Stimulated activated CD8-positive, alpha-beta memory T cell treated with anti-CD3 and anti-CD28 coated beads, Interleukin-12 subunit alpha, Interleukin-12 subunit beta, amount 100 ng/mL, for 24 hours (primary cell): Measurements from ENCODE around the gene IL1RAPL2.
"Not testable (repeated sequence)": the region's sequence is repeated elsewhere in the genome, so short reads cannot be mapped to it uniquely, and the experiment has no call there.

Experiments used
- DNase-seq: peaks from one replicate; pipeline ENCODE4 v3.0.0-alpha.2; 2020; ENCODE audit errors: extremely low read depth

Gene IL1RAPL2

DNA sequence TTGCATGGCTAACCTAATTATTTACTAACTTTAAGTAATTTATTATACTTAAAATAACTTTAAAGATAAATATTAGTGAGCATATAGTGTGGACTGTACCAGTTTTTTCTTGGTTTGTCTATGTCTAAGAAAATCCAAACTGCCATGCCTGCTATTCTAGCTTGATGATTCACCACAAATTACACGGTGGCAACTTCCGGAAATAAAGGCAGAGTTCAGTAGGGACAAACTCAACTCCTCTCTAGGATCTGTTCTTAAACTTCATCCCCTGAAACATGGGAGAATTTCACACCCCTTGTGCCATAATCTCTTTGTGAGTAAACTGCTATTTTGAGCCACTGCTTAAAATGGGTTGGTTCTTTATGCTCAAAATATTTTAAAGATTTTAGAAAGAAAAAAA lies 1042.7 kb downstream of the IL1RAPL2 start:
- DNase-seq = no peak

DNA sequence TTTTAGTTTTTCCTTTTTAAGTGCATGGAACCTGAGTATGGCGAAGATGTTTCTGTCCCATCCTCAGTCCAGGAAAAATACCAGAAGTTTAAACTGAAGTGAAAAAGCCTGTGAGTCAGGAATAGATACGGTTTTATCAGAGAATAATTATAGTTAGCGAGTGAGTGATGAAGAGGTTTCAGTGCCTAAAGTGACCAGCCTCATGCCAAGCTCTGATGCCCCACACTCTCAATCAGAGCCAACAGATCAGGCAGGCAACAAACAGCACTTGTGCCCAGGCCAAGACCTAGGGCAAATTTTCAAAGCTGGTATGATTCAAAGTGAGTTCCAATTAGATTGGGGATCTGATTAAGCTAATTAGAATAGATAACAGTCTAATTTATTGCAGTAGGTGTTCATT lies 1043.5 kb downstream of the IL1RAPL2 start:
- DNase-seq = no peak

DNA sequence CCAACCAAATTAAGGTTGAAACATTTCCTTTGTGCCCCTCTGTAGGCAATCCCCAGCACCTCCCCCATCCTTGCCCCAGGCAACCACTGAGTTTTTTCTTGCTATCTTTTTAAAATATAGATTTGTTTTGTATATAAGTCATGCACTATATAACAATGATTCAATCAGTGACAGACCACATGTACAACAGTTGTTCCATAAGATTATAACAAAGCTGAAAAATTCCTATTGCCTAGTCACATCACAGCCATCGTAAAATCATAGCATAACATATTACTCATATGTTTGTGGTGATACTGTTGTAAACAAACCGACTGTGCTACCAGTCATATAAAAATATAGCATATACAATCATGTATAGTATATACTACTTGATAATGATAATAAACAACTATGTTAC lies 1044.4 kb downstream of the IL1RAPL2 start:
- no peak for DNase-seq

DNA sequence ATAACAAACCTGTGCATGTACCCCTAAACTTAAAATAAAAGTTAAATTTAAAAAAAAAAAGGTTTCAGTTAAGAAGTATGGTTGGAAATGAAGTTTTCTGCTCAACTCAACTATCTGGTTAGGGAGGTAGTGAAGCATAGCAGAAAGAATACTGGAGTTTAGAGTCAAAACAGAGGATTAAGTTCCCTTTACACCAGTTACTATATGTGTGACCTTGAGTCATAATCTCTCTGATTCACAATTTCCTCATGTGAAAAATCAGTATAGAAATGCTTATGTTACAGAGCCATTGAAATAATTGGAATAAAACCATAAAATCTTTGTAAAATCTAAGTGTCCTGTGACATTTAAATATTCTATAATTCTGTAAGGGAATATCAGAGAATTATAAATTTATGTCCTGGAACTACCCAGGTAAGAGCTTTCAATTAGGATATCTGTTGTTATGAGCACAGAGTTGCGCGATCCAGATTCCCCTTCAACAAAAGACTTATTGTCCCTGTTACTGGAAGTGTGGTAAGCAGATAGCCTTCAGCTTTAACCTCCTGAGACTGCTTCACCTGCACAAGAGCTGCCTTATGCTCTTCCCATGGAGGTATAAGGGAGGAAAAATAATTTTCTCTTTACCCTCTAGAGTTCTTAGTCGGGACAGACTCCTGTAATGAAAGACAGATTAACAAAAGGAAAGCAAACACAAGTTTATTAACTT lies 1052.5 kb downstream of the IL1RAPL2 start:
- no peak for DNase-seq

DNA sequence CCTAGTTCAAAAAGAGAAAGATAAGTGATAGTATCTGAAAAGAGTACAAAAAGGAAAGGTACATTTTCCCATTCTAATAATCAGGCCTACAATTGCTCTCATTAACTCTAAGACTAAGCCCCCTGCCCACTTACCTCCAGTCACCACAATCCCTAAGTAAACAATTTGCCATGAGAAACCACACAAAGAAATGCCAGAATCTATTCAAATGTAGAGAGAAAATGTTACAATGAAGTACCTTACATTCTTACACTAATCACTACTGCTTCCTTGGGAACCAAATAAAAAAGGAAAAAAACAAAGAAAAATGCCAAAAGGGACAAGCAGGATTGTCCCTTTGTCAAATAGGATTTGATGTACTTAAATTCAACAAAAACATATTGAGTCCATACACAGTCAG lies 1068.2 kb downstream of the IL1RAPL2 start:
- no peak for DNase-seq

DNA sequence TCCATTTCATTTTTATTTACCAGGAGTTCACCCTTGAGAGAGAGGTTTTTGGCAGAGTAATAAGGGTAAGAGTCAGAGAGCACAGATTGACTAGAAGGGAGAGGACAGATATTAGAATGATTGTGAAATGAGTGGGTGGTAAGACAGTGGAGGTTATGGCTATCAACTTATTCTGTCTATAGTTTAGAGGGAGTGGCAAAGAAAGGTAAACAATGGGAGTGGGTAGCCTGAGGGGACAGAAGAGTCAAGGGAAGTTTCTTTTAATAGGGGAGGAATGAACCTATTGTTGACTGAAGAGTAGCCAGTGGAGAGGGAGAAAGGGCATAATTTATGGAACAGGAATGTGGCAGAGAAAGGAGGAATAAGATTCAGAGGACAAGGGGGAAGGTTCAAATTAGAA lies 1069.8 kb downstream of the IL1RAPL2 start:
- no peak for DNase-seq

DNA sequence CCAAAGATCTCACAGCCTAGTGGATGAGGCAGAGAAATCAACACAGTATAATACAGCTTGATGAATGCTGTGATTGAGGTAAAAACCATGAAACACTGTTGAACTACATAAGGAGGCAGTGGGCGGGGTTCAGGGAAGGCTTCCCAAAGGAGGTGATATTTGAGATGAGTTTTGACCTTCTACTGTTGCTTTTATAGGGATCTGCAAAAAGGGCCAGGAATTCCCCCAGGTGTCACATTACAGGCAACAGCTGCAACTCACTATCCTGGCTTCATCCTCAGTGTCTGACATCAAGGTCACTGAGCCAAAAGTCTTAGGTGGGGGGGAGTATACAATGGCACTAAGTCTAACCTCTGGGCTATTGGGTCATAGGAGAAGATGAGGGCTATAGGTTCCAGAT lies 1070.7 kb downstream of the IL1RAPL2 start:
- DNase-seq = no peak

DNA sequence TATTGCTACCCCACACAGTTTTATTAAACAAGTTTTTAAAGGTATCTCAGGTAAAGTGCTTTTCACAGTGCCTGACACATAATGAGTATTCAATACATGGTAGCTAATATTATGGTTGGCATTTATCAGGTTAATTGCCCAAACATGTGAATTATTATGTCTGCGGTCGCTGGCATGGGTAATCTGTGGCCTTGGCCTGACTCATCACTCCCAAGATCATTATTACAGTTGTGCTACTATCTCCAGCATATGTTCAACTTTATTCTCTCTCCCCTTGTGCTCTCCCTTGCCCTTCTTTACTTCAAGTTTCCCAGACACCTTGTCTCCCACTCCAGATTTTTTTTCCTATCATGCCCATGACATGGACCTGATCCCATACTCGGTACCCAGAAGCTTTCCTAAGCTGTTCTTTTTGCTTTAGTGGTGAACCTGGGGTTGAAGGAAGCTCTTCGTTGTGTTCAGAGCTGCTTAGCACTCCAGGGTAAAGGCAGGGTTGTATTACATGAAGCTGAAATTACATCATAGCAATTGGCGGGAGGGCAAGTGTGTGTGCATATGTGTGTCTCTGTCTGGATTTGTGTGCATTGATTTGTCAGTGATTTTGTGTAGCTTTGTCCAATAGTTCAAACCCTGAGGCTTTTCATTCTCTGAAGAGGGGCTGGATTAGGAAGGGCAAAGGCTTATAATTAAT lies 1079.8 kb downstream of the IL1RAPL2 start:
- DNase-seq = no peak

DNA sequence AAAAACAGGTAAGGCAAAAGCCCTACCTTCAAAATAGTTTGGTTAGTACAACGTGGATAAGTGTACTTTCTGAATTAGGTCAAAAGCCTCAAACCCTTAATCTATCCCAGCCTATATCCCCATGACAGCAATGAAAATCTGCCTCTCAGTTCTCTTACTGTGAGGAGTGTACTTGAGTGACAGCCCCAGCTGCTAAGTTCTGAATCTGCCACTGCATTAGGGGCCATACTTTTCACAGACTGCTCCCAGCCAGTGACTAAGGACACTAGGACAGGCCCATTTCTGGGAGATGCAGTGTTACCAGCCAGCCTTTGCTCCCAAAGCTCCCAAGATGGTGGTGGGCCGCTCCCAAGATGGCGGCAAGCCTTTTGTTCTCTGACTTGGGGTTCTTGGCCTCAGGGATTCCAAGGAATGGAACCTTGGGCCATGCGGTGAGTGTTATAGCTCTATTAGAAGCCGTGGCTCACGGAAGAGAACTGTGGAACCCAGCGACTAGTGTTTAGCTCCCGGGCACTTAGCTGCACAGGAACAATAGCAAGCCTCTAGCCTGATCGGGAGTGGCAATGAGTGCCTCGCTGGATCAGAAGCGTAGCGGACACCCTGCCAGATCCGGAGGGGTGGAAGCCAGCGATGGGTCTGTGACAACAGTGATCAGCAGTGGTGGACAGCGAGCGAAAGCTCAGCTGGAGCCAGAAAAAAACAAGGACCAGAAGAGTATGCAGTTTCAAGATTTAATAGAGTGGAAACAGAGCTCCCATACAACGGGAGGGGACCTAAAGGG lies 1080.8 kb downstream of the IL1RAPL2 start:
- no peak for DNase-seq

DNA sequence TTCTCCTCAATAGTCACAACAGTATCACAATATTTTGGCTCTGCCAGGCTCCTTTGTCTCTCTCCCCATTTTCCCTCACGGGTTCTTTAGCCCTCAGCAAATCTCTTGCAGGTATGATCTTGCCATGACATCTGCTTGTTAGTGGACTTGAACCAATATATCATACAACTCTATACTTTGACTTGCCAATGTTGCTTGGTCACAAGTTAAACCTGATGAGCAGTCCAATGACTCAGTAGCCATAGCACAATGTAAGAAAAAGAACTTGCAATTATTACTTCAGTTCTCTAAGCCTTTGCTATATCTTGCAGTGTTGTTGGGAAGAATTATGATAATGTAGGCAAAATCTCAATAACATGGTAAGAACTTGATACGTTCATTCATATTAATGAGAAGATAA lies 1081.8 kb downstream of the IL1RAPL2 start:
- no peak for DNase-seq

DNA sequence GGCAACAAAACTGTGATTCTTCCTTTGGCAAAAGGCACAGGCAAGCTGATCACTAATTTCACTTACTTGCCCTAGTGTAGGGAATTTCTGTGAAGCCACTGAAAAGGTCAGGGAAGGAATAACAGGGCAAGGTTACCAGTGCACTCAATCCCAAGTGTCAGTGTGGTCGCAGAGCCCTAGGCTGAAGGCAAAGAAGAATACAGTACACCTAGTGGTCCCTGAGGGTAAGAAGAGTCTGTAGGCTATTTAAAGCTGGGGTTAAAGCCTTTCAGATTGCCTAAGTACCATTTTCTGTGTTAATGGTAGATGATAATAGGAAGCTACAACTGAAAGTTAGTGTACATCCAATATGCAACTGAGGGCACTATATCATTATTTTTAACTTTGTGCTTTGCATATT lies 1082.7 kb downstream of the IL1RAPL2 start:
- no peak for DNase-seq

DNA sequence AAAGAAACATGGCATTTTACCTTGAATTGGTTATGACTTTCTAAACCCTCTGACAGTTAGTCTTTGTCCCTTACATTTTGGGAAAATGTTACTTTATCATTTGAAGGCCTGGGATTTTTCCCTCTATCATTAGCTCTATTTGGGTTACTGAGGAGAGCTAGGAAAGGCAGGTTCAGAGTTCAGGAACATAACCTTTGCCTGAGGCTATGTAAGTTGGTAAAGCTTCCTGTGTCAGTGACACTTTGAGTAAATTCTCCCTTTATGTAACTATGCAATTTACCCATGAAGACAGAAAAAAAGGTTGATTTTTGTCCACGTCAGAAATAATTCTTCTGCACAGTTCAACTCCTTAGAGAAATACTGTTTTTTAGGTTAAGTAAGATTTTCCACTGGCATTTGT lies 1084.6 kb downstream of the IL1RAPL2 start:
- DNase-seq = no peak

DNA sequence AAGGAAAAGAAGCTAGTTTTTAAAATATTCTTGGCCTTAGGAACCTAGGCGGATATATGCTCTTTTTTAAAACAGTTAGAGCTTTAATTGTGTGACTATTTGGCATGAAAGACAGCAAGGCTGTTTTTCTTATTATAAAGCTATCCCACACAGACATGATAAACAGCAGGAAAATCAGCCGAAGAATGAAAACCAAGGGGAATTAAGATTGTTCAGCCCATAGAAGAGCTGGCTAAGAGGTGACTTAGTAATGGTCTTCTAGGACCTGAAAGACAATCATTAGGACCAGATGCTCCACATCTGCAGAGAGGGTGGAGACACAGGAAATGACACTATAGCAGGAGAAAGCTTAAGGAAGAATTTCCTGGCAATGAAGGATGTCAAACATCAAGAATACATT lies 1085.0 kb downstream of the IL1RAPL2 start:
- DNase-seq = no peak

DNA sequence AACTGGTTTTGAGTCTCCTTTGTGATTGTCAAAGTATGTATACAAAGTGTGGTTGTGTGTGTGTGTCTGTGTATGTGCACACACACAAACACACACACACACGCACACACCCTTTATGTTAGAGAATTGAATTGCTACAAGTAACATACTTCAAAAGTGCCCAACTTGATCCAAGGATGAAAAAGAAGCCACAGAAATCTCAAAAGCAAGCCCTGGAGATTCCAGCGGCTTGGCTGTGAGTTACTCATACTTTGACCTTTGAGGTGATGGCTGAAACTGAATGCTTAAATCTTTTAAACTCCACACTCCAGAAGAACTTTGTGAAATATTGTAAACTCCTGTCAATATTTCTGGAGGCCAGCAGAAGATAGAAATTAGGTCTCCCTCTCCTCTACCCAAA lies 1087.9 kb downstream of the IL1RAPL2 start:
- no peak for DNase-seq

DNA sequence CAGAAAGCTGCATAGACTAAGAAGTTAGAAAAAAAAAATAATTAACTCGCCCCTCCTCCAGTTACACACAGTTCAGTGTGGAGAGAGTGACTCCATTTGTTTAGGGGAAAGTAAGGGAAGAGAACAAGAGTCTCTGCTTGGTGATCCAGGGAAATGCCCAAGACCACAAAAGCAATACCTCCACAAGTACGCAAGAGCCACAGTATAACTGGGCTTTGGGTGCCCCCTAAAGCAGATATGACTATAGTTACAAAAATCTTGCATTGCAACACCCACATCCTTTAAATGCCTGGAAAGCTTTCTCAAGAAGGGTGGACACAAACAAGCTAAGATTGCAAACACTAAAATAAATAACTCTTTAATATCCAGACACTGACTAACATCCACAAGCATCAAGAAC lies 1092.1 kb downstream of the IL1RAPL2 start:
- DNase-seq = no peak

DNA sequence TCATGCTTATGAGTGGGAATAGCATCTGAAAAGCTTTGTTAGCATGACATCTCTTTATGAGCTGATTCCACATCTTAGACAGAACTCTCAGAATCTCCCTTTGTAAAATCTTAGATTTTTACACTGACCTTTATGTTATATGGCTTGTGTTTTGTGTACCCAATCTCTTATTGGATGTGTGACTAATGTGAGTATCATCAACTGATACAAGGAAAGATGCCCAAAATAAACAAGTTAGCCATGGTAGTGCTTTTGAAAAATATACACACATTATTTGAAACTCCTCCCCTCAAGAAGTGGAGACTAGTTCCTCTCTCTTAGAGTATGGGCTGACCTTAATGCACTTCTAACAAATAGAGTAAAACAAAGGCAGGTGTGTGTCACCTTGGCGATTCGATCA lies 1096.2 kb downstream of the IL1RAPL2 start:
- DNase-seq = no peak

DNA sequence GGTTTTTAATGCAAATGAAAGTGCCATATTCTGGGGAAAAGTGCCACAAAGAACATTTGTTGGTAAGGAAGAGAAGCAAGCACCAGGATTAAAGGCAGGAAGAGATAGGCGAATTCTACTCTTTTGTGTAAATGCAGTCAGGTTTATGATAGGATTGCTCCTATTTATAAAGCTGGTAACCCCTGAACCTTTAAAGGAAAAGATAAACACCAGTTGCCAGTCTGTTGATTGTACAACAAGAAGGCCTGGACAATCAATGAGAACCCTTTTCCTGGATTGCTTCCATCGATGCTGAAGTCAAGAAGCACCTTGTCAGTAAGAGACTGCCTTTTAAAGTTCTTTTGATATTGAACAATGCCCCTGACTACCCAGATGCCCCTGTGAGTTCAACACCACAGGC lies 1098.2 kb downstream of the IL1RAPL2 start:
- DNase-seq = no peak

DNA sequence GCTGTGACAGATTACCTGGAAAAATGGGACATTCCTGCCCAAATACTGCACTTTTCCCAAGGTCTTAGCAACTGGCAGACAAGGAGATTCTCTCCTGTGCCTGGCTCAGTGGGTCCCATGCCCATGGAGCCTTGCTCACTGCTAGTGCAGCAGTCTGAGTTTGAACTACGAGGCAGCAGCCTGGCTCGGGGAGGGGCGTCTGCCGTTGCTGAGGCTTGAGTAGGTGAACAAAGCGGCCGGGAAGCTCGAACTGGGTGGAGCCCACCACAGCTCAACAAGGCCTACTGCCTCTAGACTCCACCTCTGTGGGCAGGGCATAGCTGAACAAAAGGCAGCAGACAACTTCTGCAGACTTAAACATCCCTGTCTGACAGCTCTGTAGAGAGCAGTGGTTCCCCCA lies 1118.3 kb downstream of the IL1RAPL2 start:
- DNase-seq = not testable (repeated sequence)

DNA sequence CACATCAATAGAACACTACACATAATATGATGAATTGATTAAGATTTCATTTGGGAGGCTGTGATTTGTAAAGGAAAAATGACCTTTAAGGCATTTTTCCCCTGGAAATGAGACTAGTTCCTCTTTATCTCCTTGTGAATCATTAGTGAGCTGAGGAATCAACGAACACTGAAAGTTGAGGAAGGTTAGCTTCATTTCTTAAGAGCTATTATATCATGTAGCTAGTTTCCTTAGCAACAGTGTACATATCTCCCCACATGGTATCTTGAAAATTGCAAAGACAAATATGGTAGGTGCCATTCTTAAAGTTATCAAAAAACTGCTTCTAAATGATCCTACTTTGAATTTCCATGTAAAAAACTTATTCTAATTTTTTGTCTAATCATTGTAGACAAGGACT lies 1128.8 kb downstream of the IL1RAPL2 start:
- no peak for DNase-seq

DNA sequence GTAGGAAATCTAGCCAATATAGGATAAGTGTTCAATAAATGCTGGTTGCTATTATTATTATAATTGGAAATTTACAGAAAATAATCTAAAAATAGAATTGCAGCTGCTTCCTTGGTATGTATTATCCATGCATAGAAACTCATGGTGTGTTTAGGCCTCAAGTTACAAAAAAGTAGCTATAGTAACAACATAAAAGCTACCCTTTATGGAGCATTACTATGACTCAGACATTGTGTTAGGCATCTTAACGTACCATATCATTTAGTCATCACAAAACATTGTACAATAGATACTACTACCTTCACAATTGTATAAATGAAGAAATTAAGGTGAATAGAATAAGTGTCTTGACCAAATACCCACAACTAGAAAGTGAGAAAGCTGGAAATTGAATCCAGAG lies 1129.5 kb downstream of the IL1RAPL2 start:
- no peak for DNase-seq

DNA sequence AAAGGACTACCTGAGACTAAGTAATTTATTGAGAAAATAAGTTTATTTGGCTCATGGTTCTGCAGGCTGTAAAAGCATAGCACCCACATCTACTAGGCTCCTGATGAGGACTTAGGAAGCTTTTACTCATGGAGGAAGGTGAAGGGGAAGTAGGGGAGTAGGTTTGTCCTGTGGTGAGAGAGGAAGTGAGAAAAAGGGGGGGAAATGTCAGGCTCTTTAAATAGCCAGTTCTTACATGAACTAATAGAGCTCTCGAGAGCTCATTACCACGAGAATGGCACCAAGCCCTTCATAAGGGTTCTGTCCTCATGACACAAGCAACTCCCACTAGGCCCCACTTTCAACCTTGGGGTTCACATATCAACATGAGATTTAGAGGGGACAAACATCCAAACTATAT lies 1130.9 kb downstream of the IL1RAPL2 start:
- DNase-seq = no peak

DNA sequence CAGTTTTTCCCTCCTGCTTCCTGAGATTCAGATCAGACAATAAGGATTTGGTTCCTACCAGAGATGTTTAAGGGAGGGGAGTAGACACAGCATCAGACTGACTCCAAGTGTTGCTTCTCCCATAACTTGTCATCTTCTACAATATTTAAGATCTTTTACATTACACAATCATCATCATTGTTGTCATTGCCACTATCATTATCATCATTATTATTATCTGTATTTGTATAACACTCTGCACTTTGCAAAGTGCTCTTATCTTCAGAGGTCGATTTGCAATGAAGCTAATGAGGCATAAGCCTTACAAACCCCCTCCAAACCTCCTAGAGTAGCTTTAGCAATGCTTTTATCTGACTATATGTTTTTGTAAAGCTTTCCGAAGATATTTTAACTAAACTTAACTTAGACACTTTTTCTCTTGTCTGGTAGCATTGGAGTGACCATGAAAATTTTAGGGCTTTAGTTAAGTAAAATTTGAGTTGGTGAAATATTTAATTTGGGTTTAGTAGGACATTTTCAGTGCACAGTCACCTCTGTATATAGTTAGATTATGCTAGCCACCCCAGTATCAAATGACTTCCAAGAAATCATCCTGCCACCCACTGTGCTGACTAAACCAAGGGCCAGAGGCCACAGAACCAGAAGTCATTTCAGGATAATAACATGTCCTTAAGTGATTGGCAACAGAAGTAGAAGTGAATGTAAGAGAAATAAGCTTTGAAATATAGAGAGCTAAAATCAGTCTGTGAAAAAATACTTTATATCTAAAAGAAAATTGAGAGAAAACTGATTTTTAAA lies 1132.2 kb downstream of the IL1RAPL2 start:
- DNase-seq = no peak
